GM19328 (cell line): ENCODE results near the gene CDC42BPA.

Experiments
- ATAC-seq: cut with Tn5 transposase; IDR thresholded peaks from one replicate; pipeline ENCODE4 v1.9.1; 2021; ENCODE audit warnings: mild to moderate bottlenecking, moderate library complexity; ENCODE audit not compliant: unreplicated experiment

Gene CDC42BPA

DNA sequence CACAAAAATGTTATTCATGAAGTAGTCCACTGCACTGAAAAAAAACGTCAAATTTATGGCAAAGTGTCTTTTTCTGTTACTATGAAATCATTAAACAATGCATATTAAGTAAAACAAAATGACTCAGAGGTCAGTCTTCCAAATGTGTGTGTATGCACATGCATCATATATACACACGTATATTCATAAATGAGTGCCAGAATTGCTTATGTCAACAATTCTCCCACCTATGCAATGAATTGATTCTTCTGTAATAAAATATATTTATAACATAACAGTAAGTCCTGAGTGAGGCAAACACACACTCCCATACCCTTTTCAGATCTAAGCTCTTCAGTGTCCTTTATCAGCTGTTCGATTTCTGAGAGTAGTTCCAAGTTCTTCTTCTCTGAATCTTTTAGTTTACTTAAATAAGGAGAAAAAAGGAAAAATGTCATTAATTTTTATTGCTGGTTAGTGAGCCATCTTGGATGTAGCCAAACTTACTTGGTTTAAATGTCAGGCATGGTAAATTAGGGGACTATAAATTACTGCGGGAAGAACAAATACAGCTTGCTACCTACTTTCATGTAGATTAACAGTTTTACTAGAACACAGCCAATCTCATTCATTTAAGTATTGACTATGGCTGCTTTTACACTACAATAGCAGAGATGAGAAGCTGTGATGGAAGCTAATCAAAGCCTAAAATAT lies 246.3 kb downstream of the CDC42BPA start:
- no peak for ATAC-seq

DNA sequence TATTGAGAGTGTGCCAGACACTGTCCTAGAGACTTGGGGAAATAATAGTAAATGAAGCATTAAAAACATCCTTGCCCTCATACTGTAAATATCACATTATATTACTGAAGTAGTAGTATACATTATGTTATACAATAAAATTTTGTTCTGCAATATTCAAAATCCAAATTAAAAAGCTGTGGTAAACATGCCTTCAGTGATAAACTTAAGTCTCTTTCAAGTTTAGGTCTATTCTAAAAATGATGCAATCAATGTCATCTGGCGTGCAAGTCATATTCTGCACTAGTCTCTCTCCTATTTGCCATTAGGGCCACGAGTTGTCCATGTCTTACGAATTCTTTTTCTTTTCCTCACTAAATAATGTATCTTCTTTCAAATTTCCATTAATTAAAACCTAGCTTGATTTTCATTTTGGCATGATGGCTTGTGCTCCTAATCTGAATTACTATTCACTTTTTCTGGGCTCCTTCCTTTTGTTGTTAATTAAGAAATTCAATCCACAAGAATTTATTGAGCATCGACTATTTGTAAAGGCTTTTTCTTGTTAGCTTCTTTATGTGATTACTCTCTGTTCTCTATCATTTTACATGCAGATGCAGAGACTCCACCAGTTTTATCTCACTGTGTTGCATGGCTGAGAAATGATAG lies 247.5 kb downstream of the CDC42BPA start:
- no peak for ATAC-seq

DNA sequence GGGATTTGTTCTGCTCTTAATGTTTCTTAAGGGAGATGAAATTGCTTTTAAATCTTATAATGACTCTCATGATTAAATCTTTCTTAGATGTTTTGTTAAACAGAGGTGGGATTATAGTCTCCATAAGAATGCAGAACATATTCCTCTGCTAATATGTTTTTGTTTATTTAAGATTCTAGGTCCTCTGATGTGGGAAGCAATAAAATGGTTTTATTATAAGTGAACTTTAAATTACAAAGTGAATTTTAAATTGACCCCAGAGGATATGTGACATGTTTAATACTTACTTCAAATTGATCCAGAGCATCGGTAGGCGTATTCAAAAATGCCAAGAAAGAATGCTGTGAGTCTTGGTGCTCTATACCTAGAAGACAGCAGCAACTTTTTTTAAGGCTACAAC lies 248.8 kb downstream of the CDC42BPA start:
- ATAC-seq = no peak

DNA sequence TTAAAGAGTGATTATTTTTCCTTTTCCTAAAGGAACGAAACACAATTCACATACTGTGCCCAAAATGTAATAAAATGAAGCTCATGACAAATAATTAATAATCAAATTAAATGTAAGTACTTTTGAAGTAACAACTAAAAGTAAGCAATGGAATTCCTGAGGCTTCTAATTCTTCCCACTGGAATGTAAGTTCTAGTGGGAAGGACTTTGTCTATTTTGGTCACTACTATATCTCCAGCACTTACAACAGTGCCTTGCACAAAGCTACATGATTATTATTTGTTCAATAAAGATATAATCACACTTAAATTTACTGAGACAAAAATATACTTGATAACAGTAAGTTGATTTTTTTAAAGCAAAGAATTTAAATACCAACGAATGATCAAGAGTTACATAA lies 249.4 kb downstream of the CDC42BPA start:
- ATAC-seq = no peak

DNA sequence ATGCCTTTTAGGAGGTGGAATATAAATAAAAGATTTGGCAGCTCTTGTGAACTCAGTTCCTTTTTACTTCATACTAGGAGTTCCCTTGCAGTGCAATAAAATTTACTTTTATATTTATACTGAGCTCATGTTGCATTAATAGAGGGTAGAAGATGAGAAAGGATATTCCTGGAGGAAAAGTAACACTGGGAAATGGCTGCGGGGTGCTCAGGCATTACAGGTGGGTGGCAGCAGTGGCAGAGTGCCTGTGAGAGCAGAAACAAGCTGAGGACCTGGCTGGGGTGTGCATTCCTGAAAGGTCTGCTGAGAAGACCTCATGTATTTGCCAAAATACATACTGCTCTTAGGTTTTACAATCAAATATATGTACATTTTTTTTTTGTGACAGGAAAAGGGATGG lies 251.3 kb downstream of the CDC42BPA start:
- ATAC-seq = no peak

DNA sequence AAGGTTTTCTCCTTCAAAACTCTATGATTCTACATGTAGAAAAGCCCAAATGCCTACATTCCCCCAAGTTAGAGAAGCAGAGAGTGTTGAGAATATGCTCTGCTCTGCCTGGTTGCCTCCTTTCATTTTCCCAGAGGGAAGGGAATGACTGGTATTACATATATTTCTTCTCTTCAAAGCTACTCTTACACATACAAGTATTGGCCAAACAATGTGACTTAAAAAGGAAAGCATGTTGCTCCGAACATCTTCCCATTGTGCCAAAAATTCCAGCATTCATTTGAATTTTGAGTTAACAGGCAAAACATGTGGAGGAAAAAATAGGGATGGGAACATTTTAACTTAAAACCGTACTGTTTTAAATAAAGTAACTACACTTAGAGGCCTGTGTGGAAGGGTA lies 253.0 kb downstream of the CDC42BPA start:
- ATAC-seq = no peak

DNA sequence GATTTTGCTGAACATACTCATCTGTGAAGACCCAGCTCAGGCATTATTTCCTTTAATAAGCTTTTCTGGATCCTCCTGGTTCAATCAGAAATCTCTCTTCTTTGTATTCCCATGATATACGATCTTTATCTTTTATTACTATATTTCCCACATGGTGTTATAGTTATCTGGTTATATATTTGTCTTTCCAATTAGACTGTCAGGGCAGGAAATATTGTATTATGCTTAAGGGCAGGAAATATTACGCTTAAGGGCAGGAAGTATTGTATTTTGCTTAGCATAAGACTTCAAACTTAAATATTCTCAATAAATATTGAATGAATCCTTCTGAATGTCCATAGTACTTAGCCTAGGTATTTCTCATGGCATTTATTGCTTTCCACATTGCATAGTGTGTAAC lies 256.0 kb downstream of the CDC42BPA start:
- ATAC-seq = no peak

DNA sequence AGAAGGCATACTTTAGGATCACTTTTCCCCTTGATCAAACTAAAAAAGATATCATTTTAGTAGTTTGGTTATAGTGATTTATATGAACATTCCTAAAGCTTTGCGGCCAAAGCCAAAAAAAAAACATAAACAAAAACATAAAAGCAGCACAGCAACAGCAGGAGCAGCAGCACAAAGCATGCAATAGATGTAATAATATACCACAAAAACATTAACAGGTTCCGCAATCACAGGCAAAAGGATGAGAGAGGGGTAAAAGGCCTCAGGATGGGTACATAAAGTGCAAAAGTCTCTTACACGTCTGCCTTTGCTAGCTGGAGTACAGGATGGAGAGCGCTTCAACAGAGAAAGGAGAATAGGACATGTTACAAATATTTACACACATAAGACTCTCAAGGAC lies 259.2 kb downstream of the CDC42BPA start:
- no peak for ATAC-seq

DNA sequence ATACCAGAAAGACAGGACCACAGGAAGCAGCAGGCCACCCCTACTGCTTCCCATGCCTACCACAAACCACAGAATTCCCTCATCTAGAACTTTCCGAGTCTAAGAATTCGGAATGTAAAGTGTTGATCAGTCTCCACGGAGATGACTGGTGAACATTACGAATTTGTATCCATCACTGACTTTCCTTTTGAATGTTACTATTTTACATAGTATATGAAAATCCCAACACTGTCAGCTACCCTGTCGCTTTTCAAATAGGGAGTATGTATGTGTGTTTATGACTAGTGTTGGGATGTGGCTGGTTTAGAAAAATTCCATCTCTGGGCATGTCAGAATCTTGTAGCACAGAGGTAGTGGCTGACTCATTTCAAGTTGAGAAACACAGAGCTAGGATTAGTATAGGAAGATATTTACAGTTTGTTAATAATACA lies 260.0 kb downstream of the CDC42BPA start:
- no peak for ATAC-seq

DNA sequence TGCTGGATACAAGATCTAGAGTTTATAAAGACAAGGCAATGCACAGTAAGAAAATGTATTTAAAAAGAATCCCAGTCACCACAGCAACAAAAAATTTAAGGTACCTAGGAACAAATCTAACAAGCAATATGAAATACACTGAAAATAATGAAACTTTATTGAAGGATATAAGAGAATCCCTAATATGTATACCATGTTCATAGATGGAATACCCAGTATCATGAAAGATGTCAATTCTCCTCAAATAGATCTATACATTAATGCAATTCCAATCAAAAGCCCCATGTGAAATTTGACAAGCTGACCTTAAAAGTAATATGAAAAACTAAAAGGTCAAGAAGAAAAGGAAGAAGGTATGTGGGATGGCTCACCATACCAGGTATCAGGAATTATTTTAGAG lies 269.0 kb downstream of the CDC42BPA start:
- ATAC-seq = no peak

DNA sequence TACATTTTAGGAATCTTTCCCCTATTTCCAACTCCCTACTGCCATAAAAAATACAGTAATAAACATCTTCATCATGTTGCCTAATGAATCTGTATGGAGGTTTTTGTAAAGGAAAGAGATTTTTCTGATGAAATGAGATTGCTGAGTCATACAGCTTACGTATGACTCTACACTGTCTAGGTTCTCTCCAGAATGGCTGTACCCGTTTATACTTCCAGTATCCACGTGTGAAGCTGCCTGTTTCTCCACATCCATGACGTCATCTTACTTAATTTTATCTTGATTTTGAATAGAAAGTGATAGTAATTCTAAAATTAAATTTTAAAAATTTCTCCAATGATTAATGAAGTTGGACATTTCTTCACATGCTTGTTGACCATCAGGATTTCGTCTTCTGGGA lies 274.5 kb downstream of the CDC42BPA start:
- ATAC-seq = no peak

DNA sequence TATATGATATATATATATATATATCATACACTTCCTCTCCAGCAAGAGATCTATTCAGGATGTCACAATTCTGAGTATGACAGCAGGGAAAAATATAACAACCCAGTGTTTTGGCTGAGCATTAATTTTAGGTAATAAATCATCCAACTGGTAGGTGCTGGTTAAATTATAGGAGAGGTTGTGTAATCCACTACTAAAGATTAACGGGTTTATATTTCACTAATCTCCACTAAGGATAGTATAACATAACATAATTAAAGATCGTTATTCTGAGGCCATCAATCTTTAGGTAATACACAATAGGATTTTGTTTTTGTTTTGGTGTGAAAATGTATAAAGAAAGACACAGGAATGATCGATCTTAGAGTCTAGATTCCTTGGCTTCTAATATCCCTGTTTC lies 276.0 kb downstream of the CDC42BPA start:
- ATAC-seq = no peak

DNA sequence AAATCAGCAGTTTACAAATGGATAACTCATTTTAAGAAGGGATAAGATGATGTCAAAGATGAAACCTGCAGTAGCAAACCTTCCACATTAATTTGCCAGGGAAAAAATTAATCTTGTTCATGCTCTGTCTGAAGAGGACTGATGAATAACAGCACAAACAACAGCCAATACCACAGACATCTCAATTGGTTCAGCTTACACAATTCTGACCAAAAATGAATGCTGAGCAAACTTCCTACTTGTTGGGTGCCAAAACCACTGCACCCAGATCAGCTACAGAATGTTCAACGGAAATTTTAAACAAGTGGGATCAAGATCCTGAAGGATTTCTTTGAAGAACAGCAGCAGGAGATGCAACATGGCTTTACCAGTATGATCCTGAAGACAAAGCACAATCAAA lies 279.9 kb downstream of the CDC42BPA start:
- ATAC-seq = no peak

DNA sequence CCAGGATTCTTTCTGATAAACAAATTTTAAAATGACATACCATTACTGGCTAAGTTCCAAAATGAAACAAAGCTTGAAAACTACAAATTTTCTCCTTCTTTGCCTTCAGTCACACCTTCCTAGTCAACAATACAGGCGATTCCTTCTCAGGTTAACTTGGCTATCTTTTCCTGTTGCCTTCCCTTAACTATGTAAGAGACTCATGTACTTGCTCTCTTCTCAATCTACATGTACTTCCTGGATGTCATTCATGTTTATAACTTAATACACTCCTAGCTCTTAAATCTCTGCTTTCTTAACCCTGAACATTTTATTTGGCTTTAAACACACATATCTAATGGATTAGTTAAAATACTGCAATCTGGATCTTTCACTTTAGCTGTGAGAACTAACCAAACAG lies 281.2 kb downstream of the CDC42BPA start:
- no peak for ATAC-seq

DNA sequence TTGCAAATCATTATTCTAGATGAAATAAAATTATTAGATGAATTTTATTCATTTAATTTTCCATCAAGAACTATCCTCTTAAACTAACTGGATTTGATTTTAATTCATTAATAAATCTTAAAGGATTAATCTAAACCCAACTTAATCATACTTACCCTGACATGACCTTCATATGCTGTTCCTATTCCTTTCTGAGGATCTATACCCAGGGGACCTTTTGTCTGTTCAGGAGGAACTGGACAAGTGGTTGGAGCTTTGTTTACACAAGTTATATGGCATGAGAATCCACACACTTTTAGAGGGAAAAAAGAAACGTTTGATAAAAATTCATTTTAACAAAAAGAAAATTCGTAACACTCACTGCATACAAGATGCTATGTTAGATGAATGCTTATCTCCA lies 283.0 kb downstream of the CDC42BPA start:
- no peak for ATAC-seq

DNA sequence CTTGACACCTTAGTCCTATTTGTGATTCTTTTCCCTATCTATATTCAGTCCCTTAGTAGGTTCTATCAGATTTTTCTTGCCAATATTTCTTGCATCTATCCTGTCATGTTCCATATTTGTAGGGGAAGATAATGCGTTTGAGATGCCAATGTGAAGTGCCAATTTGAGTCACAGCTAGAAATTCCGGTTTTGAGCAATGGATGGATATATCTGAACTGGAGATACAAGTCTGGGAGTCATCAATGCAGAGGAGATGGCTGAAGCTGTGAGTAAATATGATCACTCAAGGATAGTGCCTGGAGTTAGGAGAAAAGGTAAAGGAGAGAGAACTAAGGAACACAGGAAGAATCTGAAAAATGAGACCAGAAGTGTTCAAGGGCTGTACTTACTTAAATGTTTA lies 284.4 kb downstream of the CDC42BPA start:
- no peak for ATAC-seq

DNA sequence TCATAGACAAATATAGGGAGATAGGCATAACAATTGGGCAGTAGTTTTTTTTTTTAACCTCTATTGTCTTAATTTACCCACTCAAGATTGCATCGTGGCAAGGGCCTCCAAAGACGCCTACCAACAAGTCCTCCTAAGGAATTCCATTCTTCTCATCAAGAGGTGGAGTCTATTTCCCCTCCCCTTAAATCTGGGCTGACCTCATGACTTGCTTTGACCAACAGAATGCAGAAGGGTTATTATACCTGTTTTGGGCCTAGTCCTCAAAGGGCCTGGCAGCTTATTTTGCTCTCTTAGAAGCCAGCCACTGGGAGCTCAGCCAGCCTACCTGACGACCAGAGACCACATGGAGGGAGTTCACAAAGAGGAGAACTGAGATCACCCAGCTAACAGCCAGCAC lies 285.9 kb downstream of the CDC42BPA start:
- ATAC-seq = no peak

DNA sequence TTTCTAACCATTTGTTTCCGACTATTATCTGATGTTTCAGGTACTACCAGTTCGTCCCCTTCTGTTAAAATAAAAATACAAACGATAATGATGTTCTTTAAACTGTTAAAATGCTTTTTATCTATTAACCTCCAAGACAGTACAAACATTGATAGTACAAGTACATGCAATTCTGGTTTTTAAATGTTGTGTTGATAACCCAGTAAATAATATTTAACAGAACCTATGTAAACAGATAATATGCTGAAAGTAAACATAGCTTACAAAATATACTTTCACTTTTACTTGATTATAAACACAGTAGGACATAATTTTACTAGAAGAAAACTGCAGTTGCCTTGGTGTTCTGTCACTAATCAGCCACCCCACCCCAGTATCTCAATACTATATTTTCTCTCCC lies 301.3 kb downstream of the CDC42BPA start:
- ATAC-seq = no peak

DNA sequence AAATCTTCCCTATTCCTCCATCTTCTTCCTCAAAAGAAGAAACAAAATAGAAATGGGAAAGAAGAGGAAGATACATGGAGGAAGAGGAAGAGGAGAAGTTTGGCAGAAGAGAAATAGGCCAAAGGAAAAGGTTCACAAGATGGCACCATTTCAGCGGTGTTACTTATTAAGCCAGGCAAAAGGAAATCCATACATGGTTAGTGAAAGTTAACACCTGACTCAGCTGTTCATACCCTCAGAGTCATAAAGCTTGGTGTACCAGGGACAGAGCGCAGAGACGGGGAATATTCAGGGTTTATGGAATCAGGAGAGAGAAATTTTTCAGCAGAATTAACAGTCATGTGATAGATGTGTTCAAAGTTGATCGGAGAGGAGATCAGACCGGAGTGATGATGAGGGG lies 307.6 kb downstream of the CDC42BPA start:
- no peak for ATAC-seq

DNA sequence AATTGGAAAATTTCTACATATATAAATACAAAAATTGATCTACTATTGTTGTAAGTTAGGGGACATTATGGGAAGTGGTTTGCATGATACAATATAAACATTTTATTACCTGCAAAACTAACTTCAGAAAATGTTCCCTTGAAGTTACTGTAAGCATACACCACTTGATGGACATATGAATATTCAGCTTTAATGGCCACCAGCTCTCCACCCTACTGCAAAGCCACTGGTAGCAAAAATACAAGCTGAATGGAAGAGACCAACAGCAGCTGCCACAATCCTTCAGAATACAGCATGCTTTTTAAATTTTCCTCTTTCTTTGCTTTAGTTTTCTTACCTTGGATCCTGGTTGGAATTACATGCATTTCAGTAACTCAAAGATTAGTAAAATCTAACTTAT lies 308.4 kb downstream of the CDC42BPA start:
- no peak for ATAC-seq

DNA sequence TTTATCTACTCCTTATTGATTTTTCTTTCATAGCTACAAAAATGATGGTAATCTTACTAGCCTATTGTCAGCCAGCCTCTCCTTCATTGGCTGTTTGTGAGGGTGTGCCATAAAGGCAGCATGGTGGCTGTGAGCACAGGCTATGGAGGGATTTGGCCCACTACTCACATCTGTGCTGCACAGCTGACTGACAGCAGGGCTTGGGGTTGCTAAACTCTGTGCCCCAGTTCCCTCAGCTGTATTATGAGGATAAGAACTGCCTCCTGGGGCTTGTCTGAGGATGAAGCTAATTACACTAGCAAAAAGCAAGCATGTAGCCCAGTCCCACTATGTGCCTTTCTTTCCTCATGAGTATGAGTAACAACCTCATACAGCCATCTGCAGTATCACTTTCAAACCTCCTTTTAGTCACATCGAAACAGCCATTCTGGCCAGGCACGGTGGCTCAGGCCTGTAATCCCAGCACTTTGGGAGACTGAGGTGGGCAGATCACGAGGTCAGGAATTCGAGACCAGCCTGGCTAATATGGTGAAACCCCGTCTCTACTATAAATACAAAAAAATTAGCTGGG lies 312.0 kb downstream of the CDC42BPA start:
- ATAC-seq = no peak

DNA sequence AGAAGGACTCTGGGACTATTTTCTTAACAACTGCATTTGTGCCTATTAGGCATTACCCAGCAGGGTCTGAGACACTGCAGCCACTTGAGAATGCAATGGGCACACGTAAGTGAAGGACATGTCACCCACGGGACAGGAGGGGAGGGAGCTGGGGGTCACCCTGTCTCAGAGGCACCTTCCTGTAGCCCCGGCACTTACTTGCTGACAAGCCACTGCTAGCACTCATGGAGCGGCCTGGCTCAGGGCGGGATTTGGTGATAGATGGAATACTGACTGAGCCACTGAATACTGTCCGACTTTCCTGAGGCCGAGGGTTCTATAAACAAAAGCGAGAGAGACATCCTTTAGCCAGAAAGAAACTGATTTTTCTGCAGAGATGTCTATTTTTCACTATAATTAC lies 313.5 kb downstream of the CDC42BPA start:
- no peak for ATAC-seq

DNA sequence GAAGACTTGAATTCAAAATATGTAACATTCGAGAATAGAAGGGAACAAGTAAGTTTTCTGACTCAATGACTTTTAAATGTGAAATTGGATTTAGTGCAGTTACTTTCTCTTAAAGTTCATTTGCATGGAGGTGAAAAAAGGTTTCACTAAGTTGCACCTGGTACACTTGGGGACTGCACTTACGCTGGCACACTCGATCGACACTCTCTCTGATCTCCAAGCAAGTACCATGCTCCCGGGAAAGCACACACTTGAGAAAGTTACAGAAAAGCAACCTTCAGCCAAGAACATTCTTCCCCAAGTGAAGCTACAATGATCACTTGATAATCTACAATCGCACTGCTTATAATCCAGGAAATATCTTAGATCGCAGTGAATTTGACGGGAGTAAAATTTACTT lies 315.1 kb downstream of the CDC42BPA start:
- ATAC-seq = no peak
